Endothelial cell of umbilical vein (primary cell): ENCODE results near the gene LRTM2. TPM values are rescaled to one million over a fixed set of nuclear protein-coding genes. Genes with fewer than 3 reads are reported as not detected.

ENCODE experiments used
- BruUV-seq: library from RNA; stranded (reverse); fragments of 400-500 nt; replicated peaks from 2 replicates; lab custom pipeline; 2021; lab: Mats Ljungman, UMichigan
- CTCF ChIA-PET: fragments of 300-600, 350-600 bp; sonication (Branson Sonifier 250); formaldehyde crosslinking; loops from one replicate; lab custom pipeline; 2021; ENCODE audit warnings: antibody characterized with exemption, inconsistent platforms; lab: Charles Lee
- POLR2A ChIA-PET: fragments of 300-600, 350-600 bp; sonication (Branson Sonifier 250); formaldehyde crosslinking; loops from one replicate; lab custom pipeline; 2021; ENCODE audit warnings: antibody characterized with exemption, inconsistent platforms; lab: Charles Lee
- DNase-seq: peaks from one replicate; pipeline ENCODE4 v3.0.0-alpha.2; 2011; ENCODE audit warnings: low read depth, low spot score
- FAIRE-seq: peaks from 2 replicates; lab custom pipeline; 2011; peaks lifted over from hg19 to GRCh38; lab: Jason Lieb, UNC
- H2AFZ ChIP-seq: 2 replicates; pipeline ENCODE4 v1.6.0; 2012; ENCODE audit warnings: low read depth, low read length, control low read depth, inconsistent platforms
- H3K27ac ChIP-seq: 2 replicates; pipeline ENCODE4 v1.5.1; 2011; ENCODE audit warnings: low read depth, mild to moderate bottlenecking, control low read depth, low read length, moderate library complexity; ENCODE audit not compliant: insufficient read depth
- H3K27me3 ChIP-seq, 2 experiments: 2 replicates each; pipeline versions ENCODE4 v1.6.0 to v1.6.1; 2011; ENCODE audit warnings: low read length in 2 of 2, mixed read lengths in 1 of 2; ENCODE audit not compliant: control insufficient read depth in 2 of 2, insufficient read depth in 2 of 2
- H3K36me3 ChIP-seq, 2 experiments: 2 replicates in 1 of 2; 3 replicates in 1 of 2; pipeline ENCODE4 v1.5.1; 2011; ENCODE audit warnings: low read length in 2 of 2, mild to moderate bottlenecking in 1 of 2, moderate library complexity in 1 of 2; ENCODE audit not compliant: control insufficient read depth in 2 of 2, insufficient read depth in 2 of 2; ENCODE audit errors: extremely low read depth in 1 of 2
- H3K4me1 ChIP-seq: 3 replicates; pipeline ENCODE4 v1.5.1; 2011; ENCODE audit warnings: mild to moderate bottlenecking, low read length; ENCODE audit not compliant: control insufficient read depth, insufficient read depth; ENCODE audit errors: extremely low read depth
- H3K4me2 ChIP-seq: 2 replicates; pipeline ENCODE4 v1.6.1; 2011; ENCODE audit warnings: low read length, control low read depth, mixed read lengths; ENCODE audit not compliant: insufficient read depth
- H3K4me3 ChIP-seq, 3 experiments: fragments of 200-600 bp in 1 of 3; sonication (generic), shearing (Covaris generic) in 1 of 3; replicated peaks in 1 of 3; 2 replicates each; pipeline ENCODE4 v1.5.1; 2011 to 2016; ENCODE audit warnings: control low read depth in 3 of 3, low read length in 3 of 3, mild to moderate bottlenecking in 2 of 3, inconsistent platforms in 1 of 3, low read depth in 1 of 3, moderate library complexity in 1 of 3; ENCODE audit not compliant: insufficient read depth in 1 of 3
- H3K79me2 ChIP-seq: 2 replicates; pipeline ENCODE4 v1.6.0; 2012; ENCODE audit warnings: low read length, inconsistent platforms; ENCODE audit not compliant: control insufficient read depth, insufficient read depth
- H3K9ac ChIP-seq: replicated peaks from 2 replicates; pipeline ENCODE3; 2011; ENCODE audit warnings: low read length, control low read depth; ENCODE audit not compliant: insufficient read depth; ENCODE audit errors: extremely low read depth
- H3K9me1 ChIP-seq: replicated peaks from 3 replicates; pipeline ENCODE4 v1.6.0; 2011; ENCODE audit warnings: mild to moderate bottlenecking, low read length; ENCODE audit not compliant: control insufficient read depth, insufficient read depth; ENCODE audit errors: extremely low read depth
- H3K9me3 ChIP-seq: replicated peaks from 2 replicates; pipeline ENCODE4 v1.5.1; 2012; ENCODE audit warnings: low read length, inconsistent platforms; ENCODE audit not compliant: control insufficient read depth, insufficient read depth
- H4K20me1 ChIP-seq: replicated peaks from 2 replicates; pipeline ENCODE3; 2011; ENCODE audit warnings: mild to moderate bottlenecking, low read length; ENCODE audit not compliant: control insufficient read depth, insufficient read depth; ENCODE audit errors: extremely low read depth
- EZH2 ChIP-seq: IDR thresholded peaks from 2 replicates; pipeline ENCODE4 v1.6.1; 2012; ENCODE audit warnings: borderline replicate concordance, low read depth, mild to moderate bottlenecking, moderate library complexity, low read length, inconsistent platforms; ENCODE audit not compliant: severe bottlenecking
- FOS ChIP-seq: IDR thresholded peaks from 2 replicates; pipeline ENCODE4 v1.6.1; 2011; ENCODE audit warnings: mild to moderate bottlenecking, low read length, moderate library complexity, borderline replicate concordance; ENCODE audit not compliant: insufficient read depth
- GATA2 ChIP-seq: IDR thresholded peaks from 2 replicates; pipeline ENCODE4 v1.7.0; 2011; ENCODE audit warnings: low read depth, mild to moderate bottlenecking, moderate library complexity, mixed read lengths, low read length; ENCODE audit not compliant: insufficient read length, insufficient read depth
- JUN ChIP-seq: IDR thresholded peaks from 2 replicates; pipeline ENCODE4 v1.6.1; 2011; ENCODE audit warnings: borderline replicate concordance, low read depth; ENCODE audit not compliant: insufficient read length, insufficient read depth
- MYC ChIP-seq: IDR thresholded peaks from one replicate; pipeline ENCODE4 v1.6.1; 2011; ENCODE audit warnings: mild to moderate bottlenecking, low read depth, low read length
- POLR2A ChIP-seq: IDR thresholded peaks from 2 replicates; pipeline ENCODE4 v1.6.1; 2012; ENCODE audit warnings: low read depth, mild to moderate bottlenecking, control low read depth, low read length
- POLR2AphosphoS5 ChIP-seq: IDR thresholded peaks from 2 replicates; pipeline ENCODE4 v1.6.1; 2012; ENCODE audit warnings: low read depth, mild to moderate bottlenecking, control low read depth, low read length, moderate library complexity; ENCODE audit not compliant: insufficient read depth
- dilution Hi-C: fragments of 300-500 bp; cut with MboI; formaldehyde crosslinking; loops from one replicate; pipeline ENCODE4 v1.15.0; 2019; ENCODE audit warnings: low sequenced_read_pairs; ENCODE audit not compliant: extremely low pct_ligation_motif_present
- intact Hi-C: fragments of 100-400 bp; cut with micrococcal nuclease; formaldehyde crosslinking; loops from one replicate; pipeline ENCODE4 v1.10.0; 2022
- polyA plus RNA-seq, 4 experiments: library from polyadenylated mRNA; depleted of rRNA in 3 of 4; stranded (reverse) in 3 of 4; unstranded in 1 of 4; fragments of >200 nt; gene quantifications; 2 replicates each; pipeline versions ENCODE4 v1.2.1 to v1.2.3, GENCODE V29; 2011 to 2012; ENCODE audit warnings: missing spikeins in 1 of 4
- total RNA-seq: library from RNA; stranded (reverse); gene quantifications from 2 replicates; pipeline ENCODE4 v1.2.3, GENCODE V29; 2021
- TF ChIP-seq, protein P1 (sequence below): IDR thresholded peaks from 2 replicates; pipeline ENCODE4 v1.6.1; 2011; ENCODE audit not compliant: insufficient read depth, insufficient read length
- TF ChIP-seq, protein P2 (sequence below), 2 donors: IDR thresholded peaks; 1 replicate in 1 of 2; 2 replicates in 1 of 2; pipeline ENCODE4 v1.5.1; 2011; ENCODE audit warnings: low read length in 2 of 2, mild to moderate bottlenecking in 2 of 2, moderate library complexity in 2 of 2, control low read depth in 1 of 2, inconsistent platforms in 1 of 2, low read depth in 1 of 2; ENCODE audit not compliant: insufficient read depth in 1 of 2; ENCODE audit errors: extremely low read depth in 1 of 2

The LRTM2 gene
- total and polyA plus RNA-seq, 2 donors (not counting 3 experiments of a cell fraction or from before 2014, with no cell fraction given), result not detected

DNA sequence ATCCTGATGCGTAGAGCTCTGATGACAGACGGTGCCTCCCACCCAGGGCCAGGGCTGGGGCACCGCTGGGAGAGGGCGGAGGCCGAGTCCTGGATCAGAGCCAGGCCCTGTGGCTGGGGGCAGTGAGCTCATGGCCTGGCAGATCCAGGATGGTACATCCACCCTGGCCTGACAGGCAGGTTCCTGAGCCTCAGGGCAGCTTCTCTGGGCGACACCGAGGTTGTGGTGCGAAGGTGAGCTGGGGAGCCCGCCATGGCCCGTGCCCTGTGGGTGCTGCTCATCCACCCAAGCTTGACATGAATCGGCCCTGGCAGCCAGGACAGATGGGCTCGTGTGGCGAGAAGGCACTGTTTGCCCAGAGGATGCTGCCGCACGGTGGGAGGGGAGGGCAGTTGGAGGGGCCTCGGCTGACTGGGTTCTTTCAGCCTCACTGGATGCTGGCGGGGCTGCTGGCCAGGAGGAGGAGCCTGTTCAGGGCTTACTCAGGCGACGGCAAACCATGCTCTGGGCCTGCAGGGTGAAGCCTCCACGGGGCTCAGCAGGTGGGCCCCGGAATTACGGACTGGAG lies 16.6 kb downstream of the LRTM2 start:
- H3K79me2 ChIP-seq, result no peaks in the 10 kb centered on the region
- POLR2A ChIA-PET, result no interaction called here
- no peaks in the 10 kb centered on the region for H3K9me1 ChIP-seq
- H3K36me3 ChIP-seq, result no peaks in the 10 kb centered on the region
- BruUV-seq, result no TSS peak
- TF ChIP-seq FOS (no peak), JUN (no peak), EZH2 (no peak), GATA2 (no peak), POLR2AphosphoS5 (no peak), MYC (no peak), POLR2A (no peak)
- TF ChIP-seq, protein P1, sequence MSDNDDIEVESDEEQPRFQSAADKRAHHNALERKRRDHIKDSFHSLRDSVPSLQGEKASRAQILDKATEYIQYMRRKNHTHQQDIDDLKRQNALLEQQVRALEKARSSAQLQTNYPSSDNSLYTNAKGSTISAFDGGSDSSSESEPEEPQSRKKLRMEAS, result no peak
- TF ChIP-seq, protein P2, sequence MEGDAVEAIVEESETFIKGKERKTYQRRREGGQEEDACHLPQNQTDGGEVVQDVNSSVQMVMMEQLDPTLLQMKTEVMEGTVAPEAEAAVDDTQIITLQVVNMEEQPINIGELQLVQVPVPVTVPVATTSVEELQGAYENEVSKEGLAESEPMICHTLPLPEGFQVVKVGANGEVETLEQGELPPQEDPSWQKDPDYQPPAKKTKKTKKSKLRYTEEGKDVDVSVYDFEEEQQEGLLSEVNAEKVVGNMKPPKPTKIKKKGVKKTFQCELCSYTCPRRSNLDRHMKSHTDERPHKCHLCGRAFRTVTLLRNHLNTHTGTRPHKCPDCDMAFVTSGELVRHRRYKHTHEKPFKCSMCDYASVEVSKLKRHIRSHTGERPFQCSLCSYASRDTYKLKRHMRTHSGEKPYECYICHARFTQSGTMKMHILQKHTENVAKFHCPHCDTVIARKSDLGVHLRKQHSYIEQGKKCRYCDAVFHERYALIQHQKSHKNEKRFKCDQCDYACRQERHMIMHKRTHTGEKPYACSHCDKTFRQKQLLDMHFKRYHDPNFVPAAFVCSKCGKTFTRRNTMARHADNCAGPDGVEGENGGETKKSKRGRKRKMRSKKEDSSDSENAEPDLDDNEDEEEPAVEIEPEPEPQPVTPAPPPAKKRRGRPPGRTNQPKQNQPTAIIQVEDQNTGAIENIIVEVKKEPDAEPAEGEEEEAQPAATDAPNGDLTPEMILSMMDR (IDR thresholded peaks at IDR 0.05; ENCODE audit: extremely low read depth in 1 of 2, insufficient read depth in 1 of 2, low read depth in 1 of 2, low read length in 2 of 2), result no peak
- dilution Hi-C loops (no loop called here), intact Hi-C loops (no loop called here)
- H3K4me3 ChIP-seq, result no peak overlapping the region
- DNase-seq (no peak), FAIRE-seq (no peak)
- H2AFZ ChIP-seq, result no peak overlapping the region
- H4K20me1 ChIP-seq, result no peaks in the 10 kb centered on the region
- no peak overlapping the region for H3K4me2 ChIP-seq
- H3K4me1 ChIP-seq, result no peaks in the 10 kb centered on the region
- CTCF ChIA-PET, result interaction anchor here (1.9 kb wide), 1 partner anchor 103 kb away, joined by 6 read pairs; no protein-coding TSS in a partner anchor
- H3K27ac ChIP-seq, result no peak overlapping the region
- H3K9ac ChIP-seq, result no peak overlapping the region
- H3K27me3 ChIP-seq, result peaks cover 0 to under 1% of the 10 kb centered on the region in 2 experiments
- H3K9me3 ChIP-seq, result no peaks in the 10 kb centered on the region
